Hypothalamus (tissue), 51 donors: ENCODE data around the gene STARD3NL.
"Not testable (repeated sequence)": the region's sequence is repeated elsewhere in the genome, so short reads cannot be mapped to it uniquely, and the experiment has no call there.

Experiments used
- DNase-seq, 51 donors: peaks; one replicate each; lab custom pipeline; 2025; lab: John Stamatoyannopoulos, UW

Gene STARD3NL, protein sequence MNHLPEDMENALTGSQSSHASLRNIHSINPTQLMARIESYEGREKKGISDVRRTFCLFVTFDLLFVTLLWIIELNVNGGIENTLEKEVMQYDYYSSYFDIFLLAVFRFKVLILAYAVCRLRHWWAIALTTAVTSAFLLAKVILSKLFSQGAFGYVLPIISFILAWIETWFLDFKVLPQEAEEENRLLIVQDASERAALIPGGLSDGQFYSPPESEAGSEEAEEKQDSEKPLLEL

DNA sequence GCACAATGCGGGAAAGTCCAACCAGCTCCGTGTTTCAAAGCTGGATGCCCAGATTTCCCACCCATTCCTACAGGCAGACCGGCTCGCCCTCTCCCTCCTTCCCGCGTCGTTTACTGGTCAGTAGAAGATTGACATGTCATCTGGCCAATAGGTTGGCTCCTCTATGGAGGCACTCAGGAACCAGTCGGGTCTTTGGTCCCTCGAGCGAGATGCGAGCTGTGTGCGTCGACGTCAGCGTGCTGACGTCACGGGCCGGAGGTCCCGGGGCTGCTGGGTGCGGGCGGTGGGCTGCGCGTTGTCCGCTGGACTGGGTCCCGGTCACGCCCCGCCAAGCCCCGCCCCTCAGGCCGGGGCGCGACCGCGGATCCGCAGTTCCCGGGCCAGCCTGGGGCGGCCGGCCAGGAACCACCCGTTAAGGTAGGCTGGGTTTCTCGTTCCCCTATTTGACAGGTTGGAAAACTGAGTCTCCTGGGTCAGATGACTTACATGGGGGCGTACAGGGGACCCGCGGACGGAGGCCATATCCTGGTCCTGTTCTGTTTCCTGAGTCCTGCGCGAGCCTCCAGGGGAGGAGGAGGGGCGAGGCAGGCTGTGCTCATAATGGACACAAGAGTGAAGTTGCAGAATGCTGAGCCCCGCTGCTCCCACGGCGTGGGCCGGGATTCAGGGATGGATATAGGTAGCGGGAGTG lies at the start of gene STARD3NL:
Gene STARD3NL, plus strand, starts transcription at position 242 of the 691 bp plus-strand sequence. CDS start 29,260 bp downstream, outside the sequence.
- DNase-seq = peak; percentile 47 to 99 (median 94)

- DNase-seq = no peak
Measured at GRCh38 chr7:38129162-38129561, 48.9 kb upstream of the STARD3NL start.

DNA sequence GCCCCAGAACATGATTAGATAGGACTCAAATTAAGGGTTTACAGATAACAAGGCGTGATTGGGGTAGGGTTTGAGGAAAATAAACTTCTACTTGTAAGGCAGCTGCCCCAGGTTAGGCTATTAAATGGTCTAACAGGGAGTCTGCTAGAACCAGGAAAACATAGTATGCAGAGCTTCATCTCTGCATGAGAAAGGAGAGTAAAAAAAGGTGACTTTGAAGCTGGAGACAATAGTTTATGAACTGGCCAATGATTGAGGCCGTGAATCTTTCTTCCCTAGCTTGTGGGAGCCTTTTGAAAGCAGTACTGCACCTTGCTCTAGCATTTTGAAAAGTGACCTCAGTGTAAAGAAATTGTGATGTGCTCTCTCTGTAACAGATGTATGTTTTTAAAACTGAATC lies 48.5 kb upstream of the STARD3NL start:
- no peak for DNase-seq

DNA sequence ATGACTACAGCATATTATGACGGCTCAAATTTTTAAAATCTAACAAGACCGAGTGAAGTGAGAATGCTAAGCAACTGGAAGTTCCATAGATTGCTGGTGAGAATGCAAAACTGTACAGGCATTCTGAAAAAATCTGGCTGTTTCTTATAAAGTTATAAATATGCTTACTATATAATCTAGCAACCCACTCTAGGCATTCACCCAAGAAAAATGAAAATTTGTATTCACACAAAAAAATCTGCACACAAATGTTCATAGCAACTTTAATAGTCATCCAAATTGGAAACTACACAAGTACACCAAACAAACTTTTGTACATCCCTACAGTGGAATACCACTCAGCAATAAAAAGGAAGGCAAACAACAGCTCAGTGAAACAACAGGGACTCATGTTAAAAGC lies 39.9 kb upstream of the STARD3NL start:
- no peak for DNase-seq

DNA sequence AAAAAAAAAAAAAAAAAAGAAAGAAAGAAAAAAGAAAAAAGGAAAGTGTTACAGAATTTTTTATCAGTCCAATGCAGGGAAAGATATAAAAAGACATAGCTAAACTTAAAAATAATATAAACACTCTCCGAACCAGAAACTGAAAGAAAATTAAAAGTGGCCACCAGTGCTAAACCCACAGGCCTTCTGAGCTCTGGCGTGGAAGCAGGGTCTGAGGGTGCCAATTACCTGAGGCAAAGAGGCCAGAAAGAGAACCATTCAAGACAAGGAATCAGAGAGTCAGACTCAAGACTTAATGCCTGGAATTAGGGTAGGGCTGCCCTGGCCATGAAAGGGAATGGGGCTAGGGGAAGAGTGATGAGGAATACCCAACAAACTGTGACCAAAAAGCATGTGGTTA lies 36.9 kb upstream of the STARD3NL start:
- no peak for DNase-seq

GRCh38 chr7:38142736-38143135 lies 35.3 kb upstream of the STARD3NL start:
- no peak for DNase-seq

DNA sequence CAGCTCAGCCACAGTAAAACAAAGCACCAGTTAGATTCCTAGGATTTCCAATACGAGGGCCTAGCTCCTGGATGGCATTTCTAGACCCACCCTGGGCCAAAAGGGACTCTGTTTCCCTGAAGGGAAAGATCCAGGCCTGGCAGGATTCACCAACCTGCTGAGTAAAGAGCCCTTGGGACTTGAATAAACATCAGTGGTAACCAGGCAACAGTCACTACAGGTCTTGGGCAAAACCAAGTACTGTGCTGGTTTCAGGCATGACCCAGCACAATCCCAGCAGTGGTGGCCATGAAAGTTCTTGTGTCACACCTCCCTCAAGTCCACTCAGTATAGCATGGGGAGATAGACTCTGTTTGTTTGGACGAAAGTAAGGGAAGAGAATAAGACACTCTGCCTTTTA lies 31.0 kb upstream of the STARD3NL start:
- DNase-seq = no peak

DNA sequence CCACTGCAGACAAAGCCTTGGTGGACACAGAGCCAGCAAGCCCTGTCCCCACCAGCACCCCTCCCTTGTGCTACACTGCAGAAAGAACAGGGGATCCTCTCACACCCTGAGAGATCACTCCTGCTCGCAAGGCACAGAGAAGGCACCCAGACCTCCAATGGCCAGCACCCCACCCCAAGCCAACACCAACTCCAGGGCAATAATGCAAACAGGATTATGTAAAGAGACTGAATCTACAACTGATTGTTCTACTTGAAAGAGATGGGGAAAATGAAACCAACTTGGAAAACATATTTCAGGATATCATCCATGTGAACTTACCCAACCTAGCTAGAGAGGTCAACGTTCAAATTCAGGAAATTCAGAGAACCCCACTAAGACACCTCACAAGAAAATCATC lies 26.5 kb upstream of the STARD3NL start:
- no peak for DNase-seq

GRCh38 chr7:38153515-38153914 lies 24.5 kb upstream of the STARD3NL start:
- DNase-seq = no peak

- DNase-seq = no peak
Measured at GRCh38 chr7:38154278-38154677, 23.8 kb upstream of the STARD3NL start.

- no peak for DNase-seq
Measured at GRCh38 chr7:38160003-38160571, 18.0 kb upstream of the STARD3NL start.

GRCh38 chr7:38162036-38162435 lies 16.0 kb upstream of the STARD3NL start:
- DNase-seq = no peak

- no peak for DNase-seq
Measured at GRCh38 chr7:38163671-38164070, 14.4 kb upstream of the STARD3NL start.

GRCh38 chr7:38168890-38169570 lies 9.0 kb upstream of the STARD3NL start:
- DNase-seq = no peak

GRCh38 chr7:38169847-38170246 lies 8.2 kb upstream of the STARD3NL start:
- peak in 1 of 51 donors; percentile 14 for DNase-seq

DNA sequence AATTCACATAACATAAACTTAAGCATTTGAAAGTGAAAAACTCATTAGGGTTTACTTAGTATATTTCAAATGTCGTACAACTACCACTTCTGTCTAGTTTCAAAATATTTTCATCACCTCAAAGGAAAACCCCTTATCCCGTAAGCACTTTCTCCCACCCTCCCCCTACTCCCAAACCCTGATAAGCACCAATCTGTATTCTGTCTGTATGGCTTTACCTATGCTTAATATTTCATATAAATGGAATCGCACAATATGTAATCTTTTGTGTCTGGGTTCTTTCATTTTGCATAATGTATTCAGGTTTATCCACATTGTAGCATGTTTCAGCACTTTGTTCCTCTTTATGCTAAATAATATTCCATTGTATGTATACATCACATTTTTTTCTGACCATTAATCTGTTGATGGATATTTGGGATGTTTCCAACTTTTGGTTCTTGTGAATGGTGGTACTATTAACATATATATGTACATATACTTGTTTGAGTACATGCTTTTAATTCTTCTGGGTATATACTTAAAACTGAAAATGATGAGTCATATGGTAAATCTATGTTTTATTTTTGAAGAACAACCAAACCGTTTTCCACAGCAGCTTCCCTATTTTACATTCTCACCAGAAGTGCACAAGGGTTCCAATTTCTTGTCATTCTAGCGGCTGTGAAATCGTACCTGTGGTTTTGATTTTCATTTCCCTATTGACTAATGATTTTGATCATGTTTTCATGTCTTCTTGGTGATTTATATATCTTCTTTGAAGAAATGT lies 6.2 kb upstream of the STARD3NL start:
- no peak for DNase-seq

GRCh38 chr7:38175547-38175946 lies 2.5 kb upstream of the STARD3NL start:
- DNase-seq = not testable (repeated sequence)

GRCh38 chr7:38177621-38178003 lies 433 bp upstream of the STARD3NL start:
- DNase-seq = no peak

- no peak for DNase-seq
Measured at GRCh38 chr7:38178695-38179344, 775 bp downstream of the STARD3NL start.

DNA sequence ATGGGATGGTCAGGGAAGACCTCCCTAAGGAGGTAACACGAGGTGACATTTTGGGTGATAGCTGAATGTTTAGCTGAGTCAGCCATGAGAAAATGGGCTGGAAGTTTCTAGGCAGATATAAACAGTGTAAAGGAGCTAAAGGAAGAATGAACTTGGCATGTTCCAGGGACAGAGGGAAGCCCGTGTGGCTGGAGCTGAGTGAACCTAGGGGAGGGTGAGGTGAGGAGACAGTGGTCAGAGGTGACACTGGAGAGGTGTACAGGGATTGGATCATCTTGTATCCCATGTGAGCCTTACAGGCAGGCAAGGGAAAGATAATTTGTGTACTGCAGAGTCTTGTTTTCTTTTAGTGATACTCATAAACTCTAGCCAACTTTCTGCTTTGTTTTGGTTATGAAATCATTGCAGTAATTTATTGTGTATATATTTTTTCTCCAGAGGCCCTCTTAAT lies 1.8 kb downstream of the STARD3NL start:
- no peak for DNase-seq
